CD14-positive monocyte (primary cell): ENCODE results near the gene VAX1. TPM values are rescaled to one million over a fixed set of nuclear protein-coding genes. Genes with fewer than 3 reads are reported as not detected.
"Not testable (repeated sequence)": the region's sequence is repeated elsewhere in the genome, so short reads cannot be mapped to it uniquely, and the experiment has no call there.

Source experiments
- DNase-seq, 3 donors: peaks; one replicate each; pipeline ENCODE4 v3.0.0-alpha.2; 2011 to 2022
- H2AFZ ChIP-seq: 2 replicates; pipeline ENCODE4 v1.6.0; 2012; ENCODE audit warnings: mild to moderate bottlenecking, low read depth, low read length, inconsistent platforms; ENCODE audit not compliant: insufficient read depth, poor library complexity, severe bottlenecking
- H3K27ac ChIP-seq, 2 donors: 1 replicate in 1 of 2; 2 replicates in 1 of 2; pipeline ENCODE4 v1.5.1; 2012 to 2013; ENCODE audit warnings: low read length in 2 of 2, control low read depth in 1 of 2, inconsistent platforms in 1 of 2, low read depth in 1 of 2, mild to moderate bottlenecking in 1 of 2
- H3K27me3 ChIP-seq, 2 donors: one replicate each; pipeline versions ENCODE4 v1.6.0 to v1.6.1; 2011 to 2013; ENCODE audit warnings: low read length in 2 of 2; ENCODE audit not compliant: control insufficient read depth in 2 of 2, insufficient read depth in 2 of 2
- H3K36me3 ChIP-seq, 2 donors: replicated peaks in 1 of 2; 1 replicate in 1 of 2; 2 replicates in 1 of 2; pipeline versions ENCODE4 v1.5.1 to v1.6.1; 2012 to 2013; ENCODE audit warnings: low read length in 2 of 2, control low read depth in 1 of 2, inconsistent platforms in 1 of 2, mild to moderate bottlenecking in 1 of 2; ENCODE audit not compliant: insufficient read depth in 2 of 2, control insufficient read depth in 1 of 2
- H3K4me1 ChIP-seq, 2 donors: 1 replicate in 1 of 2; 2 replicates in 1 of 2; pipeline versions ENCODE4 v1.5.1 to v1.6.1; 2012 to 2013; ENCODE audit warnings: low read length in 2 of 2, control low read depth in 1 of 2, inconsistent platforms in 1 of 2, mild to moderate bottlenecking in 1 of 2, moderate library complexity in 1 of 2; ENCODE audit not compliant: insufficient read depth in 2 of 2, control insufficient read depth in 1 of 2
- H3K4me2 ChIP-seq: replicated peaks from 2 replicates; pipeline ENCODE3; 2012; ENCODE audit warnings: low read length, moderate library complexity, mild to moderate bottlenecking; ENCODE audit not compliant: poor library complexity, severe bottlenecking; ENCODE audit errors: extremely low read depth
- H3K4me3 ChIP-seq, 3 experiments: fragments of 200-600 bp in 1 of 3; sonication (generic) in 1 of 3; replicated peaks in 1 of 3; 1 replicate in 2 of 3; 2 replicates in 1 of 3; pipeline ENCODE4 v1.5.1; 2011 to 2013; ENCODE audit warnings: low read length in 3 of 3, mild to moderate bottlenecking in 3 of 3, control low read depth in 2 of 3, low read depth in 2 of 3, inconsistent platforms in 1 of 3, moderate library complexity in 1 of 3
- H3K79me2 ChIP-seq: 2 replicates; pipeline ENCODE4 v1.6.0; 2012; ENCODE audit warnings: mild to moderate bottlenecking, control low read depth, inconsistent platforms, low read length, moderate library complexity; ENCODE audit not compliant: insufficient read depth
- H3K9ac ChIP-seq: 2 replicates; pipeline ENCODE4 v1.6.0; 2017; ENCODE audit warnings: low read length, mild to moderate bottlenecking; ENCODE audit not compliant: insufficient read depth, poor library complexity, severe bottlenecking
- H3K9me3 ChIP-seq, 2 donors: replicated peaks in 1 of 2; 1 replicate in 1 of 2; 2 replicates in 1 of 2; pipeline versions ENCODE4 v1.5.1 to v1.6.1; 2012 to 2013; ENCODE audit warnings: low read length in 2 of 2, control low read depth in 1 of 2; ENCODE audit not compliant: control insufficient read depth in 1 of 2, insufficient read depth in 1 of 2
- H4K20me1 ChIP-seq: 2 replicates; pipeline ENCODE4 v1.6.0; 2012; ENCODE audit warnings: mild to moderate bottlenecking, low read length, control low read depth, moderate library complexity; ENCODE audit not compliant: insufficient read depth
- H3K27ac Mint-ChIP-seq, 7 donors: one replicate each; pipeline ENCODE4 v1.8.0; 2020; ENCODE audit warnings: mild to moderate bottlenecking in 7 of 7, mixed read lengths in 7 of 7, moderate library complexity in 6 of 7, inconsistent platforms in 2 of 7
- H3K27me3 Mint-ChIP-seq, 3 donors: one replicate each; pipeline ENCODE4 v1.8.0; 2021 to 2022; ENCODE audit warnings: low read depth in 3 of 3, mild to moderate bottlenecking in 3 of 3, mixed read lengths in 3 of 3, moderate library complexity in 3 of 3, inconsistent platforms in 1 of 3
- H3K36me3 Mint-ChIP-seq, 2 donors: one replicate each; pipeline ENCODE4 v1.8.0; 2020; ENCODE audit warnings: mixed read lengths in 2 of 2, inconsistent platforms in 1 of 2, mild to moderate bottlenecking in 1 of 2
- H3K4me1 Mint-ChIP-seq: one replicate; pipeline ENCODE4 v1.8.0; 2020; ENCODE audit warnings: mild to moderate bottlenecking, mixed read lengths
- H3K4me3 Mint-ChIP-seq, 2 donors: one replicate each; pipeline ENCODE4 v1.8.0; 2020; ENCODE audit warnings: mild to moderate bottlenecking in 2 of 2, mixed read lengths in 2 of 2, moderate library complexity in 1 of 2
- H3K9me3 Mint-ChIP-seq, 7 donors: one replicate each; pipeline ENCODE4 v1.8.0; 2020 to 2022; ENCODE audit warnings: mixed read lengths in 7 of 7, mild to moderate bottlenecking in 6 of 7, moderate library complexity in 6 of 7, inconsistent platforms in 2 of 7
- CTCF ChIP-seq: fragments of 200-600 bp; IDR thresholded peaks from one replicate; pipeline ENCODE4 v1.8.0; 2022; ENCODE audit warnings: antibody characterized with exemption, mild to moderate bottlenecking
- WGBS: methylation state at CpG from one replicate; pipeline ENCODE4 v1.1.5; 2013; ENCODE audit warnings: missing lambda C conversion rate; ENCODE audit not compliant: insufficient coverage; 5-methylcytosine and 5-hydroxymethylcytosine counted together
- intact Hi-C, 2 donors: fragments of 100-400 bp; cut with micrococcal nuclease; formaldehyde crosslinking; loops; one replicate each; pipeline versions ENCODE4 v1.15.0 to v1.15.1; 2023
- polyA plus RNA-seq, 3 donors: library from polyadenylated mRNA; depleted of rRNA in 1 of 3; unstranded in 2 of 3; stranded (reverse) in 1 of 3; fragments of 300-500 nt in 2 of 3; fragments of >200 nt in 1 of 3; fragmentation: Illumina TruSeq in 2 of 3; gene quantifications; 1 replicate in 2 of 3; 2 replicates in 1 of 3; pipeline ENCODE4 v1.2.3, GENCODE V29; 2012 to 2021
- small RNA-seq: library from RNA; depleted of rRNA; stranded (forward); fragments of <200 nt; gene quantifications from one replicate; pipeline ENCODE3, GENCODE V24; 2012; ENCODE audit warnings: low read depth; ENCODE audit not compliant: insufficient read length

VAX1 gene
- polyA plus RNA-seq, 3 donors, result not detected

- Mint-ChIP-seq H3K9me3 (peaks cover 0 to 15% (median 4%) of the 10 kb centered on the region in 7 donors), H3K27ac (no peak overlapping the region), H3K4me1 (no peaks in the 10 kb centered on the region), H3K36me3 (no peaks in the 10 kb centered on the region), H3K27me3 (peaks cover 3 to 43% (median 23%) of the 10 kb centered on the region in 3 donors), H3K4me3 (no peak overlapping the region)
- Histone ChIP-seq H4K20me1 (no peaks in the 10 kb centered on the region), H3K79me2 (no peaks in the 10 kb centered on the region), H3K4me1 (no peaks in the 10 kb centered on the region), H3K4me2 (no peak overlapping the region), H3K9ac (no peak overlapping the region), H3K27ac (no peak overlapping the region), H3K36me3 (no peaks in the 10 kb centered on the region), H3K27me3 (peaks cover 9 to 16% of the 10 kb centered on the region in 2 donors), H2AFZ (no peak overlapping the region), H3K4me3 (no peak overlapping the region), H3K9me3 (no peaks in the 10 kb centered on the region)
- intact Hi-C loops, result no loop called here
- TF ChIP-seq CTCF, result no peak
- DNase-seq, result no peak
- no CpG with 5 or more reads among the region's 3 CpGs for WGBS
Measured at GRCh38 chr10:117086546-117086945, 51.5 kb downstream of the VAX1 start.

GRCh38 chr10:117084421-117085246, 53.4 kb downstream of the VAX1 start:
- H3K4me2 ChIP-seq, H3K36me3 ChIP-seq, H3K9ac ChIP-seq, H3K4me1 ChIP-seq, intact Hi-C loops, H2AFZ ChIP-seq, H4K20me1 ChIP-seq, H3K9me3 ChIP-seq, H3K4me3 Mint-ChIP-seq, H3K4me1 Mint-ChIP-seq, H3K4me3 ChIP-seq, DNase-seq, H3K27me3 ChIP-seq, H3K27ac ChIP-seq, H3K36me3 Mint-ChIP-seq, H3K79me2 ChIP-seq, H3K27ac Mint-ChIP-seq: not testable (repeated sequence)
- 96% methylated on average over 14 of the region's 31 CpGs for WGBS
- Mint-ChIP-seq H3K9me3 (peaks cover 0 to 15% (median 4%) of the 10 kb centered on the region in 7 donors), H3K27me3 (peaks cover 3 to 33% (median 10%) of the 10 kb centered on the region in 3 donors)

Small RNA genes within 50 kb of the gene (small RNA-seq; reads per million reads assigned to genes)
- not detected for gene MIR3663

Other genes with a start within 250 kb of the VAX1 start
- 10 to 100 TPM; 14.4 to 22.6 (median 14.9) TPM for gene SHTN1, start 133.1 kb downstream of the VAX1 start, polyA plus RNA-seq
- gene KCNK18, start 59.2 kb upstream of the VAX1 start, polyA plus RNA-seq, result not detected
- under 1 TPM in 1 of 3 donors, not detected in 2; 0.14 TPM for gene SLC18A2, start 102.8 kb upstream of the VAX1 start, polyA plus RNA-seq
- 100 to 1,000 TPM in 1 of 3 donors, 1 to 10 TPM in 2; 4.6 to 104 (median 9.0) TPM for gene PDZD8, start 237.2 kb upstream of the VAX1 start, polyA plus RNA-seq